Fibroblast of villous mesenchyme (primary cell): Measurements from ENCODE around the gene PTPRM. TPM values are rescaled to one million over a fixed set of nuclear protein-coding genes. Genes with fewer than 3 reads are reported as not detected.
A peak's percentile ranks its signal among the peaks of the same experiment; 100 is the strongest.

Experiments used
- DNase-seq: peaks from one replicate; pipeline ENCODE4 v3.0.0-alpha.2; 2010; ENCODE audit warnings: low read depth
- H3K4me3 ChIP-seq: 2 replicates; pipeline ENCODE4 v1.5.1; 2011; ENCODE audit warnings: low read depth, mild to moderate bottlenecking, low read length
- total RNA-seq: library from RNA; depleted of rRNA; stranded (reverse); fragments of >200 nt; gene quantifications from 2 replicates; pipeline ENCODE4 v1.2.3, GENCODE V29; 2012
- TF ChIP-seq, protein P1 (sequence below): IDR thresholded peaks from 2 replicates; pipeline ENCODE4 v1.5.1; 2012; ENCODE audit warnings: low read depth, mild to moderate bottlenecking, low read length; ENCODE audit not compliant: insufficient read depth

PTPRM gene
- total RNA-seq, 1 donor: 56.1 TPM

DNA sequence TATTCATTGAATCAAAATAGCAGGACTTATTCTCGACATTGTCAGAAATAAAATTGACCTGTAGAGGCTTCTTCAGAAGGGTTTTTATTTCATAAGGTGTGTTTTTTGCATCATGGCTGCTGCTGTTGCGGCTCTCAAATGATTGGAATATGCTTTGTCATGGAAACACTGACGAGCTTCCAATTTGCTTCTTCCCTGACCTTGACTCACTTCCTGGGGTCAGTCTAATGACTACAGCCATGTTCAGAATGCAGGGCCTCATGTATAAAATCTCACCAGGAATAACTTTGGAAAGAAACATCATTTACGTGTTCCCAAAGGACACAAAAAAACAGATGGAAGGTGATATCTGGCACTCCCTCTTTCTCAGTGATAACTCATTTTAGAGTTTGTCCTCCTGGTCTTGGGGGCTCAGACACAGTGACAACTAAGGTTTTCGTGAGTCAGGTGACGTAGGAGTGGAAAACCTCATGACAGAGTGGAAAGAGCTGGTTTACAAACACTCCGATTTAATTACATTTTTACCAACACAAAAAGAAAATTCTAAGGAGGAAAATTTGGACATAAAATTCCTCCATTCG, 575.1 kb downstream of the PTPRM start:
- TF ChIP-seq, protein P1, sequence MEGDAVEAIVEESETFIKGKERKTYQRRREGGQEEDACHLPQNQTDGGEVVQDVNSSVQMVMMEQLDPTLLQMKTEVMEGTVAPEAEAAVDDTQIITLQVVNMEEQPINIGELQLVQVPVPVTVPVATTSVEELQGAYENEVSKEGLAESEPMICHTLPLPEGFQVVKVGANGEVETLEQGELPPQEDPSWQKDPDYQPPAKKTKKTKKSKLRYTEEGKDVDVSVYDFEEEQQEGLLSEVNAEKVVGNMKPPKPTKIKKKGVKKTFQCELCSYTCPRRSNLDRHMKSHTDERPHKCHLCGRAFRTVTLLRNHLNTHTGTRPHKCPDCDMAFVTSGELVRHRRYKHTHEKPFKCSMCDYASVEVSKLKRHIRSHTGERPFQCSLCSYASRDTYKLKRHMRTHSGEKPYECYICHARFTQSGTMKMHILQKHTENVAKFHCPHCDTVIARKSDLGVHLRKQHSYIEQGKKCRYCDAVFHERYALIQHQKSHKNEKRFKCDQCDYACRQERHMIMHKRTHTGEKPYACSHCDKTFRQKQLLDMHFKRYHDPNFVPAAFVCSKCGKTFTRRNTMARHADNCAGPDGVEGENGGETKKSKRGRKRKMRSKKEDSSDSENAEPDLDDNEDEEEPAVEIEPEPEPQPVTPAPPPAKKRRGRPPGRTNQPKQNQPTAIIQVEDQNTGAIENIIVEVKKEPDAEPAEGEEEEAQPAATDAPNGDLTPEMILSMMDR: no peak
- DNase-seq: peak; percentile 75
- H3K4me3 ChIP-seq: no peak overlapping the region

DNA sequence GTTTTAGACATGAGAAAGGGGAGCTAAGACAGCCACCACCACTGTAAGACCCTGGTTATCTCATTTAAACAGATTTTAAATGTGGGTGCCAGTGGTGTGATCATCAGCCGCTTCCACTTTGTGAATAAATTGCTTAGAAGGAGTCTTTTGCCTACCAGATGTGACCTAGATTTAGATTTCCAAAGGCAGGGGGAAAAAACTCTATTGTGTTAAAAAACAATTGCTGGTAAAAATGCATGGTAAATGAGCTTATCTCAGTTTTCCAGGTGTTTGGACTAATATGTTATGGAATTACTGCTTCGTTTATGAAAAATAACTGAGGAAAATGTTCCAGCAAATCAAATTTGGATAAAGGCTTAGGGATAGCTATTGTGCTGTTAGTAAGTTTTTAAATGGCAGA, 575.8 kb downstream of the PTPRM start:
- TF ChIP-seq, protein P1: no peak
- DNase-seq: peak; percentile 24
- H3K4me3 ChIP-seq: no peak overlapping the region

GRCh38 chr18:8151181-8151580, 584.1 kb downstream of the PTPRM start:
- TF ChIP-seq, protein P1: no peak
- DNase-seq: no peak
- H3K4me3 ChIP-seq: no peak overlapping the region

DNA sequence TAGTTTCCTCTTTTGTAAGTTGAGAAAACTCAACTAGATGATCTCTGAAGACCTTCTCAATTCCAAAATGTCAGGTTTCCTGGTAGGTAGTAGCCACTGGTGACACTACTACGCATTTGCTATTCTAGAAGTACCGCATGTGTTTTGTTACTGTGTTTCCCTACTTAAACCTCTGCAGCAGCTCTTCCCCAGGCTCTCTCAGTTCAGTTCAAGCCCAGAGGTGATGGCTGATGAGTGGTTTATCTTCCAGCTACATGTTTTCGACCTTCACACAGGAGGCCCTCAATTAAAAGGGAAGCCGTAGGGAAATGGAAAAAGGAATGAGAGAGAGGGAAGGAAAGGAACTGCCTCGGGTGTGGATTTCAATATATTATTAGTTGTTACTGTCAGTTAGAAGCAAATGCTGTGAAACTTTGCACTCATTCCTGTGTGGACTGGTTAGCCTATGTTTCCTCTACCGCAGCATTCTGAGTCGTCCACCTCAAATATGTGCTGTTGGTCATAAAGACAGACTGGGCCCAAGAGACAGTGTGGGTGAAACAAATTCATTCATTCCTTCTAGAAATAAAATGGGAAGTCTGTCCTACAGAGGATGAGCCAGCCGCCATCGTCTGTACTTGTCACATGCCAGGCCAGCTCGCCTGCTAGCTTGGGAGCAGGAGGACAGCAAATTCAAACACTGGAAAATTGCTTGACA, 586.9 kb downstream of the PTPRM start:
- TF ChIP-seq, protein P1: no peak
- DNase-seq: peak; percentile 28
- H3K4me3 ChIP-seq: no peak overlapping the region

DNA sequence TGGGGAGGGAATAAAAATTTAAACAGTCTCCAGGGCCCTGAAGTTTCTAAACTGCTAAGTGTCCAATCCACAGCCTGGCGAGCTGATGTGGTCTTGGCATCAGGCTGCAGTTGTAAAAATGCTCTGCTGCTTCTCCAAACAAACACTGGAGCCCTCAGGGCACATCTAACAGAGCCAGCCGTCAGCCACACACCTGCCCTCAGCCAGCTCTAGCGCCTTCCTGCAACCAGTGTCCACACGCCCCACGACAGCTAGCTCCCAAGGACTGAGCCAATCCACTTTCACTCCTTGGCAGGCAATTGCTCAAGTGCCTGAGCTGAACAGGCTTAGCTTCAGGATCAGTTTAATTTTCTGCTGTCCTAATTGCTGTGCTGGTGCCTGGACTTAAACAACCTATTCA, 595.7 kb downstream of the PTPRM start:
- DNase-seq: no peak

GRCh38 chr18:8163286-8163959, 596.3 kb downstream of the PTPRM start:
- no peak overlapping the region for H3K4me3 ChIP-seq
- DNase-seq: no peak
- TF ChIP-seq, protein P1: no peak

More for the DNA sequence above, 595.7 kb downstream of the PTPRM start:
- TF ChIP-seq, protein P1: no peak
- no peak overlapping the region for H3K4me3 ChIP-seq
